ENCODE data around the gene ARHGDIA.
"Not testable (repeated sequence)": the region's sequence is repeated elsewhere in the genome, so short reads cannot be mapped to it uniquely, and the experiment has no call there.

ARHGDIA gene

DNA sequence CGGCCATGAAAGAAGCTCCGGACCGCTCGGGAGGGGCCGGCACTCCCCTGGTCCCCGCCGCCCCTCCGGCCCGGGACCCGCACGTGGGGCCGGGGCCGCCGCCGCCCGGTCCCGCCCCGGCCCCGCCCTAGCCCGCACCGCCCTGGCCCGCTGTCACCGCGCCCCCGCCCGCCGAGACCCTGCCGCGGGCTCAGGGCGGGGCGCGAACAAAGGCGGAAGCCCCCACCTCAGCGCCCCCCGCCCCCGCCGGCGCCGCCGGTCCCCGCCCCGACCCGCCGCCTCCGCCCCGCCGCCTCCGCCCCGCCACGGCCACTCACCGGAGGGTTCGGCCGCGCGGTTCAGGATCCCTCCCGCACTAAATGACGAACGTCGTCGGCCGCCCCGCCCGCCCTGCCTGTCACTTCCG lies at the start of gene ARHGDIA:
TSS of gene ARHGDIA (minus strand) at position 357 of the 406 bp plus-strand sequence. CDS start 1,407 bp downstream, outside the sequence.
- peak; percentile 96 for DNase-seq (ENCODE audit: low read depth)

- no peak for DNase-seq (ENCODE audit: low read depth)
Measured at GRCh38 chr17:81918832-81919545, 47.9 kb upstream of the ARHGDIA start.

- not testable (repeated sequence) for DNase-seq (ENCODE audit: low read depth)
Measured at GRCh38 chr17:81918333-81918669, 47.2 kb upstream of the ARHGDIA start.

DNA sequence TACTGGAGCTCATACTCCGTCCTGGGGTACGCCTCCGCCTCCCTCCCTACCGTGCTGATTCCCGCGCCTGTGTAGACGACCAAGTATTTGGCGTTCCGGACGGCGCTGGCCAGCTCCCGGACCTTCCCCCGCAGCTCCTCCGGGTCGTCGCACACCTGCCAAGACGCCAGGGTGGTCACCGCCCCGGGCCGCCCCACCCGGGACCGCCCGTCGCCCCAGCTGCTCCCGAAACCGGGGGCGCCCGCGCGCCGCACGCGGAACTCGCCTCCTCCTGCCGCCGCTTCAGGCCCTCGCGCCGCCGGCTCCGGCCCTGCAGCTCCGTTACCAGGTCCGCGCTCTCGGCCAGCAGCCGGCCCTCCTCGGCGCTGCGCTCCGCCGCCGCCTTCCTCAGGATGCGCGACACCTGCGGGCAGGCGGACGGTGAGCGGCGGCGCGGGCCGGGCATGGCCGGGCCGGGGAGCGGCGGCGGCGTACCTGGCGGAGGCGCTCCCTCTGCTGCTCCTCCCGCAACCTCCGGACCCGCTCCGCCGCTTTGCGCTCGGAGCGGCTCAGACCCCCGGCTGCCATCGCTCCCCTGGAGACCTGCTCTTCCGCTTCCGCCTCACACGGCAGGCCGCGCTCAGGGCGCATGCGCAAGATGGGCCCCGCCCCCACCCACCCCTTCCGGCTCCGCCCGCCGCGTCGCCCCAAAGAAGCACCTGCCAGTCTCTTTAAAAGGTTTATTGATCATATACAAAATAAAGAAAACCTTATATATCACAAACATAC lies 46.6 kb upstream of the ARHGDIA start, which contains the start of gene SIRT7:
TSS of gene SIRT7 (minus strand) at position 612 of the 768 bp plus-strand sequence. CDS start at position 567, 45 bp downstream.
- peak; percentile 84 for DNase-seq (ENCODE audit: low read depth)

DNA sequence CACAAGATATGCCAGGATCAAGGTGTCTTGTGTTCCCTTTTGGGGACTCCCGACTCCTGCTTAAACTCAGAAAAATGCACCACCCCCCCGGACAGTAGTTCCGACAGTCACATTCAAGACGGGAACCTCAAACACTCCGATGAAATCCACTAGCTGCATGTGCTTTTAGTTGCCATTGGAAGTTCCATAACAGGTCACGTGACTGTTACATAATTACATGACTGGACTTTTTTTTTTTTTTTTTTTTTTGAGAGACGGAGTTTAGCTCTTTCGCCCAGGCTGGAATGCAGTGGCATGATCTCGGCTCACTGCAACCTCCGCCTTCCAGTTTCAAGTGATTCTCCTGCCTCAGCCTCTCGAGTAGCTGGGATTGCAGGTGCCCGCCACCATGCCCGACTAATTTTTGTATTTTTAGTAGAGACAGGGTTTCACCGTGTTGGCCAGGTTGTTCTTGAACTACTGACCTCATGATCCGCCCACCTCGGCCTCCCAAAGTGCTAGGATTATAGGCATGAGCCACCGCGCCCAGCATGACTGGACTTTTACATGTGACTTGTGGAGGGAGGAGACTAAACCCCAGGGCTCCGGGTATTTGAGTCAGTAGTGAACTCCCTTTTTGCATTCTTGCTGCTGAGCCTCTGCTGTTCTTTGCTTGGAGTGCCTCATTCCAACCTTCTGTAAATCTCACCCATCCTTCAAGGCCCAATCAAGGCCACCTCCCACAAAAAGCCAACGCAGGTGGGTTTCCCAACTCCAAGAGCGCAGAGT lies 45.3 kb upstream of the ARHGDIA start:
- peak; percentile 91 for DNase-seq (ENCODE audit: low read depth)

DNA sequence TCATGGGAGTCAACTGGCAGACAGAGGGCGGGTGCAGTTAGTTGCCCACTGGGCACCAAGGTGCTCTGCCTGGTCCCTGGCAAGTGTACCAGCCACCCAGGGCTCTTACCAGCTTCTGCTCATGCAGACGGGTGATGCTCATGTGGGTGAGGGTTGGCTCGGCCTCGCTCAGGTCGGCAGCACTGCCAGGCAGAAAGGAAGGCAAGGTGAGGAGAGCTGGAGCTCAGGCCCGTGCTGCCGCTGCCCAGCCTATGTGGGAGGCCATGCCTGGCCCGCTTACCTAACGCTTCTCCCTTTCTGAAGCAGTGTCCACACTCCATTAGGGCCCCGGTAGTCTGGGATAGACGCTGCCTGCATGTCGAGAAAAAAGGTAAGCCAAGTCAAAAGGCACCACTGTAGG lies 44.2 kb upstream of the ARHGDIA start:
- DNase-seq (ENCODE audit: low read depth): no peak

DNA sequence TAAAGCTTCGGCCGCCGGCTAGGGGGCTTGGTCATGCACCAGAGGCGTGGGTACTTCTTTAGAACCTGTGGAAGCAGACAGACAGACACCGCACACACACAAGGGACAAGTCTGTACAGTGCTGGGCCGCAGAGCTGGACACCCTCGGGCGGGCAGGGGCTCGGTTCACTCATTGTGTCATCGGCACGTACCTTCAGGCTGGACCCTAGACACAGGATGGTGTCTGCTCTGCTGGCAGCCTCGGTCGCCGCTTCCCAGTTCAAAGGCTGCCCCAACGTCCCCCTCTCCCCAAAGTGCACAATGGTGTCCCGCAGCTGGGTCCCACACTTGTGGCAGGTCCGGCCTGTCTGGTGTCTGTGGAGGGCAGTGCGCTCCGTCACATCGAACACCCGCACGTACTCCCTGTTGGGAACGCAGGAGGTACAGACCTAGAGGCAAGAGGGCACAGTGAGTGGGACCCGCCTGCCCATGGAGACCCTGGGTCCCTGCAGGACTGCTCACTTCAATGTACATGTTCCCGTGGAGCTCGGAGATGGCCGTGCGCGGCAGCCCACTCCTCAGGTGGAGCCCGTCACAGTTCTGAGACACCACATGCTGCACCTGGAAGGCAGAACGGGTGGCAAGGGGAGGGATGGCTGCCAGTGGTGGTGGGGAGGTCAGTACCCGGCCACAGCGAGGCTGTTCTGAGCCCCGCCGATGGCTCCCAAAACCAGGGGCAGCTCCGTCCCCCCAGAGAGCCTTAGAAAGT lies 43.1 kb upstream of the ARHGDIA start:
- no peak for DNase-seq (ENCODE audit: low read depth)

DNA sequence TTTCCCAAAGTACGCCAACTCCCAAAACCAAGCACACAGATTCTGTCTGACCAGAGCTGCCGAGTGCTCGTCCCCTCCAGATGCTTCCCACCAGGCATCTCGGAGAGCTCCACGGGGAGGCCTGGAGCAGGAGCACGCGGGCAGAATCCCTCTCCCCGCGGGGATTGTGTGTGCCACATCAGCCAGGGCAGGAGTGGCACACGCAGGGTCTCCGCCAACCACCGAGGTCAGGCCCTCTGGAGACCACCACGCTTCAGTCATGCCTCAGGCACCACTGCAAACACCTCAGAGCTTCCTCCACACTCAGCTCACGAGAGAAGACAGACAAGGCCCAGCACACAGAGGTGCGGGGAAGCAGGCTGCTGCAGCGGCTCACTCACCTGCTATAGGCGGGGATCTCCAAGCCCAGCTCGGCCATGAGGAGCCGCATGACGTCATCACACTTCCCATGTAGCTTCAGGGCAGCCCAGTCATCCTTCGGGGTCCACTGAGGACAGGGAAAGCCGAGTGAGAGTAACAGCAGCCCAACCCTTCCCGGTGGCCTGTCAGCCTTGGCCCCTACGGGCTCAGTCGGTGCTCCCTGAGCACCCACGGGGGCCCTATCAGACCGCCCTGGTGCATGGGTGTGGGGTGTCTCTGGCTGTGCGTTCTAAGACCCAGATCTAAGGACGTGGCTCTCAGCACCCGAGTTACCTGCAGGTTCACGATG lies 42.4 kb upstream of the ARHGDIA start:
- DNase-seq (ENCODE audit: low read depth): peak; percentile 58

GRCh38 chr17:81912441-81913309 lies 41.5 kb upstream of the ARHGDIA start:
- DNase-seq (ENCODE audit: low read depth): peak; percentile 45

DNA sequence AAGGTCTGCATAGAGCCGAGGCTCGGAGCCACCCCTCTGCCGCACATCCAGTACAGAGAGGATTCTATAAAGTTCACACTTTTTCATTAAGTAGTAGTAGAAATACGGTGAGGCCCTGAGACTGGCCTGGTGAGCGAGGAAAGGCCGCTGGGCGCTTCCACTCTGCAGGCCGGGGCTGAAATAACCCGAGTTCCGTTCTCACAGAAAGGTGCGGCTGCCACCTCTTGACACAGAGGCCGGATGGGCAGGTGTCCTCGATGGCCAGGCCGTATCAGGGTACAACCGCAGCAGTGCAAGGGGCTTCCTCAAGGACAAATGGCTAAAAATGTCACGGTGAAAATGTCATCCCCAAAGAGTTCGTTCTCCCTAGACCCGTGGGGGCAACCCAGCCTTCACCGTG lies 40.8 kb upstream of the ARHGDIA start:
- no peak for DNase-seq (ENCODE audit: low read depth)

- peak; percentile 93 for DNase-seq (ENCODE audit: low read depth)
Measured at GRCh38 chr17:81911277-81911961, 40.3 kb upstream of the ARHGDIA start, which contains the start of gene PCYT2. PCYT2 (minus strand) TSS chr17:81911399; CDS start chr17:81911355, 44 bp downstream.

DNA sequence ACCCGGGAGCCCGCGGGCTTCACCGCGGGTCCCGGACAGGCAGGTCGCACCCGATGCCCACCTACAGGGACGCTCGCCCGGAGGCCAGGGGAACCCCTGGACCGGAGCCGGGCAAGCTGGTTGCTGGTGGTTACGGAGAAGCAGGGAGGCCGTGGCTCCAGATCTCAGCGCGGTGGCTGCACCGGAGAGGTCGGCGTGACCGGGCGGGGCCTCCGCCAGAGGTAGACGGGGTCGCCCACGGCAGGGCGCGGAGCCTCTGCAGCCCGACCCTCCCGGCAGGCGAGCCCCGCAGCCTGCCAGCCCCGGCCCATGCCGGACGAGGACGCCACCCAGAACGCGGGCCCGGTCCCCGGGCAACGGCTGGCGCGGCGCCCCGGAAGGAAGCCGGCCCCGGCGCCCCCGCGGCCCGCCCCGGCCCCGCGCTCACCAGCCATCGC lies 39.7 kb upstream of the ARHGDIA start:
- peak; percentile 46 for DNase-seq (ENCODE audit: low read depth)

DNA sequence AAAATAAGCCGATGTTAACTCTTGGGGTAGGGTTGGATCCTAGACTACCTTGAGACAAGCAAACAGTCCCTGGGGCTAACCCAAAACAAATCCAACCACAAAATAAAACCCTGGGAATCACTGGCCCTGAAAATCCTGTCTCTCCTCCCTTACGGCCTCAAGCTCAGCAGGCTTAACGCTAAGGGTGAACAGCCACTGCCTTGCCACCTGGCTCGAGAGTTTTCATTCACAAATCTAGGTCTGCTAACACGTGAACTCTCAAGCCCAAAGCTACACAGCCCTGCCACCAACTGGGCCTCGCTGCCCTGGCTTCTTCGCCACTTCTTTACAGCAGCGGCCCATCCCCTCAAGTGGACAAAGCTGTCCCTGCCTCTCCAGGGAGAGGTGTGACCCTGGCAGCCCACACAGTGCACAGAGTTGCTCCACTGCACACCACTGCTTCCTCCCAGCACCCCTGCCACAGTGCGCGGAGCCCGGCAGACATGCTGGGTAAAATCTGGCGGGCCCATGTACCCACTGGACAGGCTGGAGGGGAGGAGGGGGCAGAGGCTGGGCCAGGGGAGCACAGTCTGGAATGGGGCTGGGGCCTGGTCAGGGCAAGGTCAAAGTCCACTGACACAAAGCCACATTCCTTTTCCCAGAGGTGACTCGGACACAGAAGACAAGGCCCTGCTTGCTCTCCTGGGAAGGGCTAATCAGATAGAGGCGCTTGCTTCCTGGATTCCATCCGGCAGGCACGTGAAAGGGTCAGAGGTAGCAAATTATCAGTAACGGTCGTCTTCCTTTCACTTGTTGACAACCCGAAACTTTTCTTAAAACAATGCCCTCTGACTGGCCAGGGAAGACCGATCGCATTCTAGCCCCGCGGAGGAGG lies 39.1 kb upstream of the ARHGDIA start:
- DNase-seq (ENCODE audit: low read depth): peak; percentile 53

GRCh38 chr17:81909231-81909630 lies 38.1 kb upstream of the ARHGDIA start:
- no peak for DNase-seq (ENCODE audit: low read depth)

- DNase-seq (ENCODE audit: low read depth): no peak
Measured at GRCh38 chr17:81908793-81909192, 37.7 kb upstream of the ARHGDIA start.

DNA sequence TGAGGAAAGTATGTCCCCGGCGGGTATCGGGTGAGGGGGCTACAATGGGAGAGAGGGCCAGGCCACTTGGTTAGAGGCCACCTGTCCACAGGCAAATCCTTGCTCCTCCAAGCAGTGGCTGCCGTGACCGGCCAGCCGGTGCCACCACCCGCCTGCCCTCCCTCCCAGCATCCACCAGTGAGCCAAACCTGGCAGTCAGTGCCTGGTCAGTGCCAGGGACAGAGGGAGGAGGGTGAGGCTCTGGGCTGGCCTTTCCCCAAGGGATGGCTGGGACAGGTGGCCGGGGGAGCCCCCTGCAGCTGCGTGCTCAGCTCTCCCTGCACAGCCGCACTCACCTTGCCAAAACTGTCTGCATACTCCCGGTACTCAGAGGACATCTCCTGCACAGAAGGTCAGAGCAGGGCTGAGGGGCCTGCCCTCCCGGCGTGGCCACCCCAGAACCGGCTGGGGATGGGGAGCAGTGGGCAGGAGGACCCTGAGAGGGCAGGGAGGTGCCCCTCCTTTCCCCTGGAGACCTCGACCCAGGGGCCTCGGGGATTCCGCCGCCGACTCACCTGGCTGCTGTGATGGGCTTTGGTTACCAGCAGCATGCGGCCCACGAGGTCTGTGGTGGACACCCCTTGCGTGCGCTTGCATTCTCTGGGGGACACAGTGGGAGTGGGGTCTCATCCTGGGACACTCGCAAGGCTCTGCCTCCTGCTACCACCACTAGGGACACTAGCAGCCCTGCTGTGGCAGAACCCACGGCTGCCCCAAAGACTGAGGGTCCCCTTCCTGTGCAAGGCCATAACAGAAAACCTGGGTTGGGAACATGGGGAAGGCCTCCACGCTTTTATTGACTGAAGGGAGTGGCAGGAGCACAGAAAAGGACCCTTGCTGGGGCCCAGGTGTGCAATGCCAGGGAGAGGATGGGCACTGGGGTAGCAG lies 36.3 kb upstream of the ARHGDIA start:
- DNase-seq (ENCODE audit: low read depth): no peak

DNA sequence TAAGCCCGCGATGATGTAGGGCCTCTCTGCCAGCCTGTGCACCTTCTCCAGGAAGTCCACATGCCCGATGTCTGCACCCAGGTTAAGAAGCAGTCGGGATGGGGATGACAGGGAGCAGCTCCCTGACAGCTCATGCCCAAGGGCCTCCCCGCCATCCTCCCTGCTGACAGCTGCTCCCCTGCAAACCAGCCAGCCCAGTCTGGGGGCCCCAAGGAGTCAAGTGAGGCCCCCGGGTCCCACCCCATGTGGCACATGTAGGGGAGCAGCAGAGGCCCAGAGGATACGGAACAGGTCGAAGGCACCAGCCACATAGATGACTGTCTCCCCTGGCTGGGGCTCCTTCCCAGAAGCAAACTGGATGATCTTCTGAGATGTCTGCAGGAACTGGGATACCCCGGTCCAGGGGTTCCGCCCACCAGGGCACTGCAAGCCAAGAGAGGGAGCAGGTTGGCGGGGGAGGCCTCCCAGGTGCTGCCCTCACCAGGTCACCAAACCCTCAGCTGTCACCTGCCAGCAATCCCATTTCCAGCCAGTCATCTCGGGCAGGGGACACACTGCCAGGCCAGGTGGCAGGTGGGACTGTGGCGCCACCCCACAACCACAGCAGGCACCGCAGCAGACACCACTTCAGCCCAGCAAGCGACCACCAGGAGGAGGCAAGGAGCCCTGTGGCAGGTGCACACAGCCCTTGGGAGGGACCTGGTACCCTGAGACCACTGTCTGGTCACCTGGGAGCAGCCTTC lies 35.5 kb upstream of the ARHGDIA start:
- DNase-seq (ENCODE audit: low read depth): no peak

Data from ELR (cell line).